ENCODE data around the gene GID8.

DNA sequence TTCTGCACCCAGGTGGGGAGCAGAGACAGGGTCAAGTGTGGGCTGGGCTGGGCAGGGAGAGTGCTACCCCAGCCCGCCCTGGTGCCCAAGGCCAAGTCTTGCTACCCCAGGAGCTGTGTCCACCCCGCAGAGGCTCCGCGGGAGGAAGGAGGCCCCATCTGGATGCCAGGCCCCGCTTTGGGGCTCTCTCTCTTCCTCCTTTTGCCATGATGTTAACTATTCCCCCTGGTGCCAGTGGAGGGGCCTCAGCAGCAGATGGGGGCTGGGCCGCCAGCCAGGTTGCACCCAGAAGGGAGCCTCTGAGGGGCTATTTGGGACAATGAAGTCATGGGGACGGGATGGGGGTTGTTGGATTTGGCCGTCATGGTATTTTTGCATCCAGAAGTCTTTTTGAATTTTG is 23.9 kb downstream of the GID8 start:
- TF ChIP-seq EZH2 (IDR thresholded peaks at IDR 0.05) (no peak), EZH2phosphoT487 (IDR thresholded peaks at IDR 0.05) (no peak)
- TF ChIP-seq, protein P1, sequence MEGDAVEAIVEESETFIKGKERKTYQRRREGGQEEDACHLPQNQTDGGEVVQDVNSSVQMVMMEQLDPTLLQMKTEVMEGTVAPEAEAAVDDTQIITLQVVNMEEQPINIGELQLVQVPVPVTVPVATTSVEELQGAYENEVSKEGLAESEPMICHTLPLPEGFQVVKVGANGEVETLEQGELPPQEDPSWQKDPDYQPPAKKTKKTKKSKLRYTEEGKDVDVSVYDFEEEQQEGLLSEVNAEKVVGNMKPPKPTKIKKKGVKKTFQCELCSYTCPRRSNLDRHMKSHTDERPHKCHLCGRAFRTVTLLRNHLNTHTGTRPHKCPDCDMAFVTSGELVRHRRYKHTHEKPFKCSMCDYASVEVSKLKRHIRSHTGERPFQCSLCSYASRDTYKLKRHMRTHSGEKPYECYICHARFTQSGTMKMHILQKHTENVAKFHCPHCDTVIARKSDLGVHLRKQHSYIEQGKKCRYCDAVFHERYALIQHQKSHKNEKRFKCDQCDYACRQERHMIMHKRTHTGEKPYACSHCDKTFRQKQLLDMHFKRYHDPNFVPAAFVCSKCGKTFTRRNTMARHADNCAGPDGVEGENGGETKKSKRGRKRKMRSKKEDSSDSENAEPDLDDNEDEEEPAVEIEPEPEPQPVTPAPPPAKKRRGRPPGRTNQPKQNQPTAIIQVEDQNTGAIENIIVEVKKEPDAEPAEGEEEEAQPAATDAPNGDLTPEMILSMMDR (IDR thresholded peaks at IDR 0.05) = no peak

Measured in neural progenitor cell (in vitro differentiated cells).